GM04503 (cell line): ENCODE results near the gene DYNC2I2.
"Not testable (repeated sequence)": the region's sequence is repeated elsewhere in the genome, so short reads cannot be mapped to it uniquely, and the experiment has no call there.

Source experiments
- DNase-seq: peaks from one replicate; pipeline ENCODE4 v3.0.0-alpha.2; 2012; ENCODE audit warnings: low read depth

The DYNC2I2 gene

DNA sequence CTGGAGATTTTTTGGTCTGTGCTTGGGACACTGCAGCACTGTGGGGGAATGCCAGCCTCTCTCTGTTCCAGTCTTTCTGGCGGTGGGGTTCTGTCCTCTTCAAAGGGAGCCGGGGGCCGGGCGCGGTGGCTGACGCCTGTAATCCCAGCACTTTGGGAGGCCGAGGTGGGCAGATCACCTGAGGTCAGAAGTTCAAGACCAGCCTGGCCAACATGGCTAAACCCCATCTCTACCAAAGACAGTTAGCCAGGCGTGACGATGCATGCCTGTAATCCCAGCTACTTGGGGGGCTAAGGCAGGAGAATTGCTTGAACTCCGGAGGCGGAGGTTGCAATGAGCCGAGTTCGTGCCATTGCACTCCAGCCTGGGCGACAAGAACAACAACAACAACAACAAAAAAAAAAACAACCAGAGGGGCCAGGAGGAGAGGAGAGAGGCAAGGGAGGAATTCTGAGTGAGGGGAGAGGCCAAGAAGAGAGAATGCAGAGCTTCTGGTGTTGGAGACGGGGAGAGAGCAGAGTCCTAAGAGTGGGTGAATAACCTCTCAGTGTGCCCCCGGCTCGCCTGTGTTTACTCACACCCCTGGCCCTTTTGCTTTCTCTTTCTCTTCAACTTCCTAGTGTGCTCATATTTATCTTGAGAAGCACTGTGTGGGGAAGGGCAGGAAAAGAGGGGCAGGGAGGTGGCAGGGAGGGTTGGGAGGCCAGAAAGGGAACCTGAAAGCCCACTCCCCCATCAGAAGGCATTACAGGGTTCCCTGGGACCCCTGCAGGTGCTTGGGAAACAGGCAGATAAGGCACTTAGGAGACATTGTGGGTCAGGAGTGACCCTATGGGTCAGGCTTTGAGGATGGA, 29.2 kb upstream of the DYNC2I2 start:
- DNase-seq, result no peak

DNA sequence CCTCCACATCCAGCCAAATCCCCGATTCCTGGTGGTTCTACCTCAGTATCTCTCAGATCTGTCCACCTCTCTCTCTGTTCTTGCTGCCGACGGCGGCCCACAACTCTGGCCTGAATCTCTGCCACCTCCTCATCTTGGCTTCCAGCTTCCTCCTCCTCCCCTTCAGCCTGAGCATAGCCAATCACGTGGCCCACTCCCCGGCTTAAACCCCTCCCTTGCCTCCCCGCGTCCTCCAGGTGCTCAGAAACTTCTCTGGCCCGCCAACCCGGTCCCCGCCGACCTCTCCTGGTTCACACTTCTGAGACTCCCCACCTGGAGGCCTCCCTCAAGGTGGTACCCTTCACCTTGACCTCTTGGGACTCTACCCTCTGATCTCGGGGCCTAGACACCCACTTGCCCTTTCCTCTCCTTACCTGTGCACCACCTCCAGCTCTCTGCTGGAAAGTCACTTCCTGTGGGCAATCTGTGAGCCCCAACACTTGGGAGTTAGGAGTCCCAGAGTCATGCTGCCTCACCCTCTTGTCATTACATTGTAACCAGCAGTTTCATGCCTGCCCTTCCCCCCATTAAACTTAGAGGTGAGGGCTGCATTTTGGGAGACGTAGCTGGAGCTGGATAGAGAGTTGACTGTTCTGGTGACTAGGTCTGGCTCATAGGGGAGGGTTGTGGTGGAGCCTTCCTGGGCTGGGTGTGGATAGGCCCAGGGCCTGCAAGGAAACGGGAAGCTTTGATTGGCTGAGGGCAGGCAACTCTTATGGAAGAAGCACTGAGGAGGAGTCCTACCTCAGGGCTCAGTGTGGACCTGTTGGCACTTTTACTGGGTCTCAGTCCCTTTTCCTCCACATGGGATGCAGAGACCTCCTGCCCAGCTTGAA, 27.9 kb upstream of the DYNC2I2 start:
- DNase-seq, result peak; percentile 47

DNA sequence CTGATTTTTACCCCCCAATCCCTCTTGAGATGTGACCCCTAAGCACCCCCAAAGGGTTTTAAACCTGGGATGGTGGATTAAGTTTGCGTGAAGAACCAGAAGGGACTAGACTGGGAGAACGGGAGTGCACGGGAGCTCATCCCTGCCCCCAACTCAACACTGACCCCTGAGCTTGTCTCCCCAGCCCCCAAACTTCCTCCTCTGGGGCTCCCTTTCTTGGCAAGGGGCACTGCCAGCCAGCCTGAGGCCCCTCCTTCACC, 27.3 kb upstream of the DYNC2I2 start:
- DNase-seq, result no peak

DNA sequence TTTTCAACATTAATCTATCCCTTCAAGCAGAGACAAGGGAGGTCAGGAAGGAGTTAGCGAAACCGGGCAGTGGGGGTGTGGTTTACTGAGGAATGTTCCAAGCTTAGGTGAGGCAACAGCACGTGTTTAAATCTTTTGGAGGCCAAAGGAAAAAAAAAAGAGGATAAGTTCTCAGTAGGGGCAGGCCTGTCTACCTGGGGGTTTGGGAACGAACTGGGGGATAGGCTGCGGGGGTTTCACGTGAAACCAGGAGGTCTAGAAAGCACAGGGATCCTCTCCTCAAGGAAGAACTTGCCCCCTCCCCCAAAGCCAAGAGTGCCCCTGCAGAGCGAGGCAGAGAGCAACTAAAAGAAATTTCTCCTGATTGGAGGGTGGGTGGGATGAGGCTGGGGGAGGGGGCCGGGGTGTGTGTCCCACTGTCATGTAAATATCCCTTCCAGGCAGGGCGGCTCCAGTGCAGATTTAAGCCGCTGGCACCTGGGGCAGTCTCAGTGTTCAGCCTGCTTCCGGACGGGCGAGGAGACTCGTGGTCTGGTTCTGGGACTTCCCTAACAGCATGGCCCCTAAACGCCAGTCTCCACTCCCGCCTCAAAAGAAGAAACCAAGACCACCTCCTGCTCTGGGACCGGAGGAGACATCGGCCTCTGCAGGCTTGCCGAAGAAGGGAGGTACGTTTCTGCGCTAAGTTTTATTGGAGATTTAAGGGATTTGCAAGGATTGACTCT, 26.9 kb upstream of the DYNC2I2 start:
- no peak for DNase-seq

DNA sequence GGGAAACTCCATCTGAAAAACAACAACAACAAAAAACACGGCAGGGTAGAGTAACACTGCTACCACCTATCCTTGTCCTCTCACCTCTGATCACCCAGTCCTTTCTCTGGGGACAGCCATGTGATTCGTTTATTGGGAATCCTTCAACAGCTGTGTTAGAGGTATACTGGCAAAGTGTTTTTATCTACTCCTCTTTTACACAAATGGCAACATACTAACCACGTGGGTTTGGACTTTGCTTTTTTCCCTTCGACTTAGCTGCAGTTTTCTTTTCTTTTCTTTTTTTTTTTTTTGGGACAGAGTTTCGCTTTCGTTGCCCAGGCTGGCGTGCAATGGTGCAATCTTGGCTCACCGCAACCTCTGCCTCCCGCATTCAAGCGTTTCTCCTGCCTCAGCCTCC, 21.1 kb upstream of the DYNC2I2 start:
- DNase-seq, result no peak

DNA sequence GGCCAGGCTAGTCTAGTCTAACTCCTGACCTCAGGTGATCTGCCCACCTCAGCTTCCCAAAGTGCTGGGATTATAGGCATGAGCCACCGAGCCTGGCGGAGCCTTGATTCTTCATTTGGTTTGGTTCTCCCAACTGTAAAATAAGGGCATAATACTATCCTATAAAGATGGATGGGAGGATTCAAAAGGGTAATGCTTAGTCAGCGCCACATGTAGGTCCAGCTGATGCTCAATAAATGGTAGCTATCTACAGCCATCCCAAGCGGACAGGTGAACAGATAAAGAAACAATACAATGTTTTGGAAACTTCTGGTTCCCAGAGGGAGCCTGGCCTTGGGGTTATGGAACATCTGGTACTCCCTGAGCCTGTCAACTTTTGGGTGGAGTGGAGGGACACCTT, 18.7 kb upstream of the DYNC2I2 start:
- DNase-seq, result no peak

DNA sequence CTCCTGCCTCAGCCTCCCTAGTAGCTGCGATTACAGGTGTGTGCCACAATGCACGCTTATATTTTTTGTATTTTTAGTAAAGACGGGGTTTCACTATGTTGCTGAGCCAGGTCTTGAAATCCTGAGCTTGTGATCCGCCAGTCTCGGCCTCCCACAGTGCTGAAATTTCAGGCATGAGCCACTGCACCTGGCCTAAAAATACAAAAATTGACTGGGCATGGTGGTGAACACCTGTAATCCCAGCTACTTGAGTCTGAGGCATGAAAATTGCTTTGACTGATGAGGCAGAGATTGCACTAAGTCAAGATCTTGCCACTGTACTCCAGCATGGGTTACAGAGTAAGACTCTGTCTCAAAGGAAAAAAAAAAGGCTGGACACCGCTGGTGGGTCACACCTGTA, 13.1 kb upstream of the DYNC2I2 start:
- no peak for DNase-seq

DNA sequence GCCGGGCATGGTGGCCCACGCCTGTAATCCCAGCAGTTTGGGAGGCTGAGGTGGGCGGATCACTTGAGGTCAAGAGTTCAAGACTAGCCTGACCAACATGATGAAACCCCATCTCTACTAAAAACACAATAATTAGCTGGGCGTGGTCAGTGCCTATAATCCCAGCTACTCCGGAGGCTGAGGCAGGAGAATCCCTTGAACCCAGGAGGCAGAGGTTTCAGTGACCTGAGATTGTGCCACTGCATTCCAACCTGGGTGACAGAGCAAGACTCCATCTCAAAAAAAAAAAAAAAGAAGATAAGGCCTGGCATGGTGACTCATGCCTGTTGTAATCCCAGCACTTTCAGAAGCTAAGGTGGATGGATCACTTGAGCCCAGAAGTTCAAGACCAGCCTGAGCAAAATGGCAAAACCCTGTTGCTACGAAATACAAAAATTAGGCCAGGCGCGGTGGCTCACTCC, 9.9 kb upstream of the DYNC2I2 start:
- not testable (repeated sequence) for DNase-seq

DNA sequence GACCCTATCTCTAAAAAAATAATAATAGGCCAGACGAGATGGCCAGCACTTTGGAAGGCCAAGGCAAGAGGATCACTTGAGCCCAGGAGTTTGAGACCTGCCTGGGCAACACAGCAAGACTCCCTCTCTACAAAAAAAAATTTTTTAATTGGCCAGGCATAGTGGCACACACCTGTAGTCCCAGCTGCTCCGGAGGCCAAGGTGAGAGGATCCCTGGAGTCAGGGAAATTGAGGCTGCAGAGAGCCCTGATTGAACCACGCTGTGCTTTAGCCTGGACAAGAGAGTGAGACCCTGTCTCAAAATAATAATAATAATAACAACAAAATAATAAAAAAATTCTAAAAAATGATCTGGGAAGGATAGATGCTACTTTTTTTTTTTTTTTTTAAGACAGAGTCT, 1.1 kb upstream of the DYNC2I2 start:
- no peak for DNase-seq

DNA sequence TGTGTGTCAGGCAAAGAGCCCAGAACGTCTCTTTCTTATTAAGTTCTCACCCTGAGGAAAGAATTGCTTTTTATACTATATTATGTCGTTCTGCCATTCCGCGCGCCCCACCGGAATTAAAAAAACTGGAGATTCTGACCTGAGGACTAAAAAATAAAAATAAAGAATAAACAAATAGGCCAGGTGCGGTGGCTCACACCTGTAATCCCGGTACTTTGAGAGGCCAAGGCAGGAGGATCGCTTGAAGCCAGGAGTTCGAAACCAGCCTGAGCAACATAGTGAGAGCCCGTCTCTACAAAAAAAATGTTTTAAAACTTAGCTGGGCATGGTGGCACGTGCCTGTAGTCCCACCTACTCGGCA, 677 bp upstream of the DYNC2I2 start:
- DNase-seq, result no peak

DNA sequence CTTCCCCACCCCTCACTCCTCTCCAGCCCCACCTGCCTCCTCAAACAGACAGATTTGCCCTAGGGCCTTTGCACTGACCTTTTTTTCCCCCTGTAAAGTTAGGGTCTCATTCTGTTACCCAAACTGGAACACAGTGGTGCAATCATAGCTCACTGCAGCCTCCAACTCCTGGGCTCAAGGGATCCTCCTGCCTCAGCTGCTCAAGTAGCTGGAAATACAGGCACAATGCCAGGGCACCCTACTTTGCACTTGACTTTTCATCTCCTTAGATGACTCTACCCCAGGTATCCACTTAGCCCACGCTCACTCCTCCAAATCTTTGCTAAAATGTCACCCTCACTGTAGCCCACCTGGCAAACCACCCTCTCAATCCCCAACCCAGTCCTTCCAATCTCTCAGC, 2.2 kb downstream of the DYNC2I2 start:
- no peak for DNase-seq

DNA sequence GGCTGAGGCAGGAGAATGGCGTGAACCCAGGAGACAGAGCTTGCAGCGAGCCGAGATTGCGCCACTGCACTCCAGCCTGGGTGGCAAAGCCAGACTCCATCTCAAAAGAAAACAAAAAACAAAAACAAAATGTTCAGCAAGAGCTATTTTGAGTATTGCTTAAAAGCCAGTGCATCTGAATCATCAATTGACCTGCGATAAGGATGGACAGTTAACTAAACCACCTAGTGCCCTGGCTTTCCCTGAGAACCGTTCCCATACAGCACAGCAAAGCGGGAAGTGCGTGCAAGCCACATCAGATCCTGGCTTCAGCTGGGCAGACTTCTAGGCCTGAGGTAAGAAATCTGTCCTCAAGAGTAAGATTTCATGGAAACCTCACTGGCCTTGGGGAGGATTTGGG, 2.7 kb downstream of the DYNC2I2 start:
- no peak for DNase-seq

DNA sequence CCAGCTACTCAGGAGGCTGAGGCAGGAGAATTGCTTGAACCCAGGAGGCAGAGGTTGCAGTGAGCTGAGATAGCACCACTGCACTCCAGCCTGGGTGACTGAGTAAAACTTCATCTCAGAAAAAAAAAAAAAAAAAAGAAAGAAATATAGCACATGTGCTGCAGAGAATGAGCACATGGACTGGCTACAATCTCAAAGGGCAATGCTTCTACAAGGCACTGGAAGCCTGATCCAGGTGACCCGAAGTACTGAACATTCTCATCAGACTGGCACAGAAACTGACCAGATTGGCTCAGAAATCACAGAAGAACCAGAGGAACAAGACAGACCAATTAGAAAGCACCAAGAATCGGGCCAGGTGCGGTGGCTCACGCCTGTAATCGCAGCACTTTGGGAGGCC, 4.8 kb downstream of the DYNC2I2 start:
- DNase-seq, result no peak

DNA sequence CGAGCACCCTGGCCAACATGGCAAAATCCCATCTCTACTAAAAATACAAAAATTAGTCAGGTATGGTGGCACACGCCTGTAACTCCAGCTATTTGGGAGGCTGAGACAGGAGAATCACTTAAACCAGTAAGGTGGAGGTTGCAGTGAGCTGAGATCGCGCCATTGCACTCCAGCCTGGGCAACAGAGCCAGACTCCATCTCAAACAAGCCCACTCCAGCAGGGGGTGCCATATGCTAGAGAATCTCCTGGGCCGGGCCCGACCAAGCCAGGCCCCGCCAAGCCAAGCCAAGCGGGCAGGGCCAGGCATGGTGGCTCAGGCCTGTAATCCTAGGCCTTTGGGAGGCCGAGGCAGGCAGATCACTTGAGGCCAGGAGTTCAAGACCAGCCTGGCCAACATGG, 8.4 kb downstream of the DYNC2I2 start:
- DNase-seq, result not testable (repeated sequence)

DNA sequence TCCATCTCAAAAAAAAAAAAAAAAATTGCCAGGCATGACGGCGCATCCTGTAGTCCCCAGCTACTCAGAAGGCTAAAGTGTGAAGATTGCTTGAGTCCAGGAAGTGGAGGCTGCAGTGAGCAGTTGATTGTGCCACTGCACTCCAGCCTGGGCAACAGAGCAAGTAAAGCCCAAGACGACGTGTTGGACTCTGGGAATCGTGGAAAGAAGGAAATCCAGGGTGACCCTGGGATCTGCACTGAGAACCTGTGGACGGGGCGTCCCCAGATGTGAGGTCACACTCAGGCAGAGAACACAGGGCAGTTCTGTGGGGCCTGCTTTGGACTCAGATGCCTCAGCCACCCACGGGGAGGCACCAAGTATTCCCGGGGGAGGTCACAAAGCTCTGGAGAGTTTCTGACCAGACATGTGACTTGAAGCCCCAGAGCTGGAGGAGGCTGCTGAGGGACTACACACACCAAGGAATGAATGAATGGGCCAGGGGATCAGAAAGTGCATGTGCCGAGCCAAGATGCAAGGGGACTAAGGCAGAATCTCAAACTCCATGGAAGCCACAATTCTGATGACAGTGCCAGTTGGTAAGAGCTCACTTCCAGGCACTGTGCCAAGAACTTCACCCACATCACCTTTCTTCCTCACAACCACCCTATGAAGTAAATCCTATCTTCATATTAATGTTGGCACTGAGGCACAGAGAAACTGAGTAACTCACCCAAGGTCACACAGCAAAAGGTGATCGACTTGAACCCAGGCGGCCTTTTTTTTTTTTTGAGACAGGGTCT, 12.9 kb downstream of the DYNC2I2 start:
- DNase-seq, result no peak

DNA sequence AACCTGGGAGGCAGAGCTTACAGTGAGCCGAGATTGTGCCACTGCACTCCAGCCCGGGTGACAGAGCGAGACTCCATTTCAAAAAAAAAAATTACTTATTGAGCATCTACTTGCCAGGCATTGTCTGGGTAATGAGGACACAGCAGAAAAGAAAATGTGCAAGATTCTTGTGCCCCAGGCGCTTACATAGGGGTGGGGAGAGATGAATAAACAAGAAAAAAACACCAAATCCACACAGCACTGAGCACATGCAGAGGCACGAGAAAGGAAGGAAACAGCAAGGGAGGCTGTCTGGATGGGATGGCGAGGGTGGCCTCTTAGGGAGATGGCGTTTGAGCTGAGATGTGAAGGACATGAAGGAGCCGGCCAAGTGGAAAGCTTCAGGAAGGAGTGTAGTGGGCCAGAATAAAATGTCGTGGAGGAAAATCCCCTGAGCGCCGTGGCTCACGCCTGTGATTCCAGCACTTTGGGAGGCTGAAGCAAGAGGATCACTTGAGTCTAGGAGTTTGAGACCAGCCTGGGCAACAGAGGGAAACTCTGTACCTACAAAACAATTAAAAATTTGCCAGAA, 13.9 kb downstream of the DYNC2I2 start:
- no peak for DNase-seq

DNA sequence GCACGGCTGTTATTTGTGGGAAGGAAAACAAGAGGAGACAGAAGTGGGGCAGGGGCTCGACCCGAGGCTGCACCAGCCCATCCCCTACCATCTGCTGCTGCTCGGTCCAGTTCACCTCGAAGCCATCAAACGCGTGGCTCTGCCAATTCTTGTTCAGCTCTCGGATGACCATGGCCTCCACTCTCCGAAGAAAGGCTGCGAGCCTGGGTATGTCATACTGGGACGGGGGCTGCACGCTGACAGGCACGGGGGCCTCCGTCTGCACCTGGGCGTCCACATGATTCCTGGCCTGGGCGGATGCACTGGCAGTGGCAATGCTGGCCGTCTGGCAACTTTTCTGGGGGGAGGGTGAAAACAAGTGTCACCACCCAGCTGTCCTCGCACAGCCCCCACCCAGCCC, 16.0 kb downstream of the DYNC2I2 start:
- no peak for DNase-seq

DNA sequence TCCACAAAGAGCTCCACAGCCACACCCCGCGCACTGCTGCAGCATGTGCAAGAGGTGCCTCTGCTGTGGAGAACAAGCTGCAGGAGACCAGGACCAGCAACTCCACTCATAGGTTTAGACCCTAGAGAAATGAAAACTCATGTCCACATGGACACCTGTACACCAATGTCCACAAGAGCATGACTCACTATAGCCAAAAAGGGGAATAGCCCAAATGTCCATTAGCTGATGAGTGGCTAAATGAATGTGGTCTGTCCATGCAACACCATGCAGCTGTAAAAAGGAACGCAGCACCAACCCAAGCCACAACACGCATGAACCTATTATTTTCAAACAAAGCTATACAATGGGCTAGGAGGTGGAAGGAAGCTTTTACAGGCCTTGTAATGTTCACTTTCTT, 18.1 kb downstream of the DYNC2I2 start:
- DNase-seq, result no peak

DNA sequence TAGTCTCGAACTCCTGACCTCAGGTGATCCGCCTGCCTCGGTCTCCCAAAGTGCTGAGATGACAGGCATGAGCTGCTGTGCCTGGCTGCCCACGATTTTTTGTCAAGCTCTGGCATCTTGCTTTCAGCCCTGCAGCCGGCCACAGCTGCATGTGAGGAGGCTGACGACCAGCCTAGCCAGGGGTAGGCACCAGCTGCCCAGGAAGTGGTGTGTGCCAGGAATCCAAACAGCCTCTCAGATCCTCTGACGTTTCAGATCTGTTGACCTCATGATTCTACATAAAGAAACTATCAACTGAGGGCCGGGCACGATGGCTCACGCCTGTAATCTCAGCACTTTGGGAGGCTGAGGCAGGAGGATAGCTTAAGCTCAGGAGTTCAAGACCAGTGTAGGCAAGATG, 19.0 kb downstream of the DYNC2I2 start:
- no peak for DNase-seq

DNA sequence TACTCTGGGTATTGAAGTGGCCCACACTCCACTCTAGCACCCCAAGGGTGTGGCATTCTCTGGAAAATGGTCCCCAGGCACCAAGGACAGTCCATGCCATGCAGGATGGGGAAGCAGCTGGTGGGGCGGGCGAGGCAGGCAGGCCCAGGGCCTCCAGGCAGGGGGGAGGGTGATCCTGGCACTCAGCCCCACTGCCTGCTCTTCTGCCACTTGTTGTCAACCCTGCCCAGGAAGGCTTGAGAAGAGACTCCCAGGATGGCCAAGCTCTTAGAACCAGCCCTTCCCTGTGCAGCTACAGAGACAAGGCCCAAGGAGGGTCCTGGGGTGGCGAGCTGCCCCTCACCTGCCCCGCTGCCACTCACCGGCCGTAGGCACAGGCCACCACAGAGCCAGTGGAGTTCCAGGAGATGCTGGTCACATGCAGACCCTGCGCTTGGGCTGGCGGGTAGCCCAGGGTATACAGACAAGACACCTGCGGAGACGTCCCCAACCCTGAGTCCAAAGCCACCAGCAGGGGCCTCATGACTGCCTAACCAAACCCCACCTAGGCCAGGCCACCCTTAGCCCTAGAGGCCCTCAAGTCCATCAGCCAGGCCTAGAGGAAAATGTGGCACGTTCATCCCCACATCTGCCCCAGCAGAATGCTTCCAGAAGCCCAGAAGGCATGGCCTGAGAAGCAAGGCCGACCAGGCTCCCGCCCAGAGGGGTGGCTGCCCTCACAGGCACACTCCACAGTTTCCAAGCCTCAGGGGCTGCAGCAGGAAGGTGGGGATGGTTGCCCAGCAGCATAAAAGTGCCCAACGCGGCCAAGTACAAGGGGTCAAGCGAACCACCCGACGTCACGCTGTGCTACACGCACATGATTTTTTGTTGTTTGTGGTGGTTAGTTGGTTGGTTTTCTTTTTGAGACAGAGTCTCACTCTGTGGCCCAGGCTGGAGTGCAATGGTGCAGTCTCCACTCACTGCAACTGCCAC, 19.8 kb downstream of the DYNC2I2 start:
- no peak for DNase-seq

DNA sequence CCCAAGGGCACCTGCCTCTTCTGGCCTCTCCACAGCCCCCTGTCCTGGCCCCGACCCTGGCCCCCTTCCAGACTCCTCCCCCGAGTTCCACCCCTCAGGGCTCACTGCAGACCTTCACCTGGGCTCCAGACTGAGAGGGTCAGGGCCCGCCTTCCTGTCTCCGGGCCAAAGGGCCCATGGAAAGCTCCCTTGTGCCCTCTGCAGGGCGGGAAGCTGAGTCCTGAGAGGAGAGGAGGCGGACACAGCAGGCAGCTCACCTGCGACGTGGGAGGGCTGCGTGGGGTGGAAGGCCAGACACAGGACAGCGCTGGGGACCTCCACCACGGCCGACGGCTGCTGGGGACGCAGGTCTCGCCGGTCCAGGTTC, 20.6 kb downstream of the DYNC2I2 start:
- no peak for DNase-seq
